ENCODE data around the gene JPH2.

- no peak for TF ChIP-seq EP300 (IDR thresholded peaks at IDR 0.05)
- TF ChIP-seq CTCF (IDR thresholded peaks at IDR 0.05): no peak
Observed at GRCh38 chr20:44212792-44213191, 25.8 kb upstream of the JPH2 start.
